CD4-positive, alpha-beta T cell treated with Interleukin-6 for 4 hours (primary cell): ENCODE measurements around the gene CDC27.
A peak's percentile ranks its signal among the peaks of the same experiment; 100 is the strongest.
"Not testable (repeated sequence)": the region's sequence is repeated elsewhere in the genome, so short reads cannot be mapped to it uniquely, and the experiment has no call there.

Experiments used
- DNase-seq: peaks from one replicate; pipeline ENCODE4 v3.0.0-alpha.2; 2020; ENCODE audit warnings: mixed read lengths

Gene CDC27

DNA sequence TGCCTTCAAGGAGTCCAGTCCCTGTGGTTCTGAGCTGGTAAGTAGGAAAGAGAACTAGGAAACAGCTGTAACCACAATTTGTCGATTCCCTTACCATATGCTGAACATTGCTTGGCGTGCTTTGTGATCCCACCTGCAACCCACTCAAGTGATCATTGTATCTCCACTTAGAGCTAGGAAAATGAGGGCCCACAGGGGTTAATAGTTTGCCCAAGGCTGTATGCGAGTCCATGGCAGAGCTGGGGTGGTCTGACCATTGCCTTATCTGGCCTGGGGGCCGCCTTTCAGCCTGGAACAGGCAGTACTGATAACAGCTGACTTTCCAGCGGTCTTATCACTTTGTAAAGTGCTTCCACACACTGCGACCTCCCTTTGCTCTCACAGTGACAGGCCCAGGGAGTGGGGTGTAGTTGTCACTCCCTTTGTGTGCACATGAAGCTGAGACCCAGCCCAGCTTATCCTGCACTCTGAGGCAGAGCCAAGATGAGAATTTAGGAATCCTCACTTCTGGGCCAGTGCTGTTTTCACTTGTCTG lies 29.9 kb upstream of the CDC27 start:
- no peak for DNase-seq

DNA sequence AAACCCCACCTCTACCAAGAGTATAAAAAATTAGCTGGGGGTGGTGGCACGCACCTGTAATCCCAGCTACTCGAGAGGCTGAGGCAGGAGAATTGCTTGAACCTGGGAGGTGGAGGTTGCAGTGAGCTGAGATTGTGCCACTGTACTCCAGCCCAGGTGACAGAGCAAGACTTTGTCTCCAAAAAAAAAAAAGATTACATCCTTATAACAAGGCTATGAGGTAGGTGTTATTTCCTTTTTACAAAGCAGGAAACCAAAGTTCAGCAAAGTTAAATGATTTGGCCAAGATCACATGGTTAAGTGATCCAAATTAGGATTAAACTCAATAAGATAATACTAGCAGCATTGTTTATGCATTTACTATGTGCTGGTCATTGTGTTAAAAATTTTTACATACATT lies 28.2 kb upstream of the CDC27 start:
- DNase-seq = not testable (repeated sequence)

DNA sequence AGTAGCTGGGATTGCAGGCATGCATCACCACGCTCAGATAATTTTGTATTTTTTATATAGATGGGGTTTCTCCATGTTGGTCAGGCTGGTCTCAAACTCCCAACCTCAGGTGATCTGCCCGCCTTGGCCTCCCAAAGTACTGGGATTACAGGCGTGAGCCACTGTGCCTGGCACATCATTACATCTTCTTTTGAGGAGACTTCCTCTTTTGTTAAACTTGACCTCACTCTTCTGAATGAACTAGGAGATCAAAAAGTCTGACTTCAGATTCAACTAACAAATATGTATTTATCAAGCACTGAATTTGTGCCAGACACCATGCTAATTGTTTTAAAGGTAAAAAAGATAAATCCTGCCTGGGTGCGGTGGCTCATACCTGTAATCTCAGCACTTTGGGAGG lies 27.7 kb upstream of the CDC27 start:
- not testable (repeated sequence) for DNase-seq

DNA sequence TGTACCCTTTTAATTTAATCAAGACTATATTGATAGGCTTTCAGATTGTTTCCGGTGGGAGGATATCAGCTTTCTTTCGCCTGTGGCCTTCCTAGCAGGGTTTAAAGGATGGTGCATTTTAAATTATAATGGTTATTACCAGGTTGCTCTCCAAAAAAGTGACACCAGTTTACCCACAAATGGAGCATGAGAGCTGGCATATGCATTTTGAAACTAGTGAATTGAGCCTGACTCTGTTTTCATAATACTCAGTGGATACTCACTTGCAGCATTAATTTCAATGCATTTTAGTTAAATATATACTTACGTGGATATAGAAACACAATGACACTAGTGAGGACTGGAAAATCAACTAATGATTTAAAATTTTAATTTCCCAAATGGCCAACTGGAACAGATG lies 25.8 kb upstream of the CDC27 start:
- DNase-seq = no peak

DNA sequence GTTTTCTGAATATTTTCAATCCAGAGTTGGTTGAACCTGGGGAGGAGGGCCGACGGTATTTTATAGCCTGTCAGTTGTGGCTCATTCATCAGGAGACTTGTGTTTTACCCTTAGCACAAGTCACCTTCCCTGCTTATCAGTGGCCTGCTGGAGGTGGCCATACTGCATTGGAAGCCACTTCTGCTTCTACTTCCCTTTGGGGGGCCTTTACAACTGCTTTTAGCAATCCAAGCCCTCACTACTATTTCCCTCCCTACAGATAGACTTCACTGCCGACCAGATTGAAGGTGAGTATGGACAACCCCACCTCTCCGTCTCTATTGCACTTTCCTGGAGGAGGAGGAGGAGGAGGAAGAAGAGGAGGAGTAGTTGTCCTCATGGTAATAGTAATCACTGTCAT lies 24.4 kb upstream of the CDC27 start:
- no peak for DNase-seq

DNA sequence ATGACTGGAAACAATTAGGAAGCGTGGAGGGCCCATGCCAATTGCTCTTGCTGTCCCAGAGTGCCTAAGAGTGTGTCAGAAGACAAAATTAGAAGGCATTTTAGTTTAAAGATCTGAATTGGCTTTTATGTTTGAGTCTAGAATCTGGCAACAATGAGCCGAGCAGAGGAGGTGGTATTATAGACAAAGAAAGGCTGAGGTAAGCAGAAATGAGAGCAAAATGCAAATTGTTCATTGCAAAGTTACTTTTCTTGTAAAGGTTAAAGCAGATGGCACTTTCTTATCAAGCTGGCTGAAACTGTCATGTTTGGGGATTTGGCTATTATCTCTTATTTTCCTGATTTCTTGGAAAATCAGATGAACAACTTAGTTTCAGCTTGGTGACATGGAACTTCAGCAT lies 23.4 kb upstream of the CDC27 start:
- no peak for DNase-seq

DNA sequence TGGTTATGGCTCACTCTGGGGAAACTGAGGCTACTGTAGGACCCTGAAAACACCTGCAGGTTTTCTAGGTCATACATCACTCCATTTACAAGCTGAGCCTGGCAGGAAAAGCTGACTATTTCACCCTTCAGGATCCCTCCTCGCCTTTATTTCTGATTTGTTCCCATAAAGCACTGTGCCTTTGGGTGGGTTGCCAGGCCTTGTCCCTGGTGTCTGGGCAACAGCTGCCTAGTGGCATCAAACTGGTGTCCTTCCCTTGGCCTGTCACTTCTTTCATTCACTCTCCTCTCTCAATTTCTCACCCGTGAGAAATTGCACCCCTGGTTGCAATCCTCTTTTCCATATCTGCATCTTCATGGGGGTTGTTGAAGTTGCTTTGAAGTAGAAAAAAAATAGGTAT lies 21.7 kb upstream of the CDC27 start:
- no peak for DNase-seq

DNA sequence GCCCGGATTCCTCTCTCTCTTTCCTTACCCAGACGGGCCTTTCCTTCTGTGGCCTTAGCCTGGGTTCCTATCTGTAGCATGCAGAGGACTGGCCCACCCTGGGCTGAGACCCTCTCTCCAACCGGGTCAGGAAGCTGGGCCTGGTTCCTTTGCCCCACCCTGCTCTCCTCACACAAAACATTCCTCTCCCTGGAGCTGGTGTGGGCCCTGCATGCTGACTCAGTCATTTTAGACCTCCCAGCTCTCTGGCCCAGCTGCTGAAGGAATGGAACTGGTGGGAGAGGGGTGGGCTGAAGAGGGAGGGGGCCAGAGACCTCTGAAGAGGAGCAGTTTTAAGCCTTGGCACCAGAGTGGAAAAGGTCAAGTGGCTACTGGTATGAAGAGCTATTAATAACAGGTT lies 21.0 kb upstream of the CDC27 start:
- no peak for DNase-seq

DNA sequence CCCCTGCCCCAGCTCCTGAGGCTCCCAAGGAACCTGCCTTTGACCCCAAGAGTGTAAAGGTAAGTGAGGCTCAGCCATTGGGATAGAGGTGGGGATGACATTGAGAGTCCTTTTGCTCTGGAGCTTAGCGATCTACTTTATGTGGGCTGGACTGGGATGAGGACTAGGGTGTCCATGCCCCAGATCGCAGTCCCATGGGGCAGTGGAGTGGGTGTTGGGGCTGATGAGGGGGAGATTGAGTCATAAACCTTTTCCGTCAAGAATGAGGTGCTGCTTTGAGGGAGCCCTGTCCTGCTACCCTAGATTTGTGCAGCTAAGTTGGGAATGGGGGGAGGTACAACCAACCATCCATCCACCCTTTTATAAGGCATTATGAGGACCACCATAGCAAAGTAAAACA lies 20.4 kb upstream of the CDC27 start:
- DNase-seq = no peak

DNA sequence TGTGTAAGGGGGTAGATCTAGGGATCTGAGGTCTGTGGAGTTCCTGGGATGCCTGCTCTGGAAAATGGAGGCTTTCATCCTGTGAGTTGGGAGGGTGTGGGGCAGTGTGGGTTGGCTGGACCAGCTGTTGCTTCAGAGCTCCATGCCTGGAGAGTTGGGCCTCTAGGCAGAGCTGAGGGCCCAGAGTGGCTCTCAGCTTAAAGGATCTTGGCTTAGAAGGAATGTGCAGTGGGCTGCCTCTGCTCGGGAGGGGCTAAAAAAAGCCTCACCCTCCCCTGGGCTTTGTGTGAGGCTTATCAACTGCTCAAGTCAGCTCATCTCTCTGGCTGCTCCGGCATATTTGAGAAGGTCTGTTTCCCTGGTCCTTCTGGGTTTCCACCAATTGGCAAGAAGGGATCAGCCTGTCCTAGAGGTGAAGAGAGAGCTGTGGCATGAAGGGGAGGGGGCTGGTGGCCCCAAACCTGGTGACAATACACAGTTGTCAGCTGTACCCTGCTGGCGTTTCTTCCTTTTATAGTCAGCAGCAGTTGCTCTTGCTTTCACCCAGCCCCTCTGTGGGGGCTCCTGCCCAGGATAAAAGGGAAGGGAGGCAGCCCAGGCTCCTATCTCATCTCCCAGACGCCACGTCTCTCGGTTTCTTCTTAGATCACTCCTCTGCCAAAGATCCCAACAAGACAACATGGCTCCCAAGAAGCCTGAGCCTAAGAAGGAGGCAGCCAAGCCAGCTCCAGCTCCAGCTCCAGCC lies 19.8 kb upstream of the CDC27 start, which contains the start of gene MYL4:
TSS of gene MYL4 (plus strand) at position 605 of the 745 bp plus-strand sequence. CDS start at position 680, 75 bp downstream.
- DNase-seq = no peak

DNA sequence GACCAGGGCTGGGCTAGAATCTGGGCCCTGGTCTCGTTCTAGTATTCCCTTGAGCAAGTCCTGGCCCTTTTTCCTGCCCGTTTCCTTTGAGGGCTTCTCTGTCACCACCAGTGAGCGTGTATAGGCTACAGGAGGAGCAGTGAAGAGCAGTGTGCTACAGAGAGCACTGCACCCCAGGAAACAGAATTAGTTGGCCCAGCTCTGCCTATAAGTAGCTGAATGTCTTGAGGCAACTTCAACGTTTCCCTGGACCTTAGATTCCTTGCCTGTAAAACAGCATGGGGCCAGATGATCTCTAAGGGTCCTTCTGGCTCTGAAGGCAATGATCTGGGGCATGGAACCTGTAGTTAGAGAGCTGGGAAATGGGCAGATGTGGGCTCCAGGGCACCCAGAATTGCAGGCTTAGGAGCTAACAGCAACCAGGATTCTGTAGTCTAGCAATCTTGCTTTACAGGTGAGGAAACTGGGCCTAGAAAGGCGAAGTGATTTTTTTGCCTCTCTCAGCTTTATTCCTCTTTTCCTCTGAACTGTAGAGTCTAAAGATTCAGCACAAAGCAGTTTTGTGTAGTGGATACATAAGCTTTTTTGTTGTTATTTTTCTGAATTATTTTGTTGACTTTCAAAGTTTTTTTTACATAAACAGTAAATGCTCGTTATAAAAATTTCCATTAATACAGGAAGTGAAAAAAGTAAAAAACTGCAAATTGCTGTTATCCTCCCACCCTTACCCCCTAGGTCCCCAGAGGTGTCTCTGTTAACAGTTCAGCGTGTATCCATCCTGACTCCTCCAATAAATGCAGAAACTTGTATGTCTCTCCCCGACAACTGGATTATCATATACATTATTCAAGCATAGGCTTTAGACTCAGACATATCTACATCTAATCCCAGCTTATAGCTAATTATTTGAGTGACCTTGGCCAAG lies 18.3 kb upstream of the CDC27 start:
- no peak for DNase-seq

DNA sequence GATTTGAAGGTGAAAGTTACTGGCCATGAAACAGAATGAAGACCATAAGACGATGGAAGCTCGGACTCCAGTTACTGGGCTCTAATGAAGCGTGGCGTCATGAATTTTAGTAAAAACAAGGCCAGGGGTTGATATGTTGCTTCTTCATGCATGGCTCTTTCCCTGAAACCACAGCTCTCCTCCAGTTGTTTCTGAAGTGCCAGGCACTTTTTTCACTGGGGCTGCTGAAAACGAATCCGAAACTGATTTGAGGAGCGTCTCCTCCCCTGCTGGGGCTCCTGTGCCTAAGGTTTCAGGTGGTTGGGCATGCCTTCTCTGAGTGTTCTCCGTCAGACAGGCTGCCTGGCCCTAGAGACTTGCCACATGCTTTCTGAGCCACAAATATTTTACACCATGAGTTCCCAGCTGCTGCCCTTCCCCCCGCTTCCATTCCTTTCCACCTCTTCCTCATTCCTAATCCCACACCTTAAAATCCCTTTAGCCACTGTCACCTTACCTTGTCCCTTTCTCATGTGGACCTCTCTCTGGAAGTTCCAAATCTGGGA lies 16.4 kb upstream of the CDC27 start:
- DNase-seq = peak; percentile 78

DNA sequence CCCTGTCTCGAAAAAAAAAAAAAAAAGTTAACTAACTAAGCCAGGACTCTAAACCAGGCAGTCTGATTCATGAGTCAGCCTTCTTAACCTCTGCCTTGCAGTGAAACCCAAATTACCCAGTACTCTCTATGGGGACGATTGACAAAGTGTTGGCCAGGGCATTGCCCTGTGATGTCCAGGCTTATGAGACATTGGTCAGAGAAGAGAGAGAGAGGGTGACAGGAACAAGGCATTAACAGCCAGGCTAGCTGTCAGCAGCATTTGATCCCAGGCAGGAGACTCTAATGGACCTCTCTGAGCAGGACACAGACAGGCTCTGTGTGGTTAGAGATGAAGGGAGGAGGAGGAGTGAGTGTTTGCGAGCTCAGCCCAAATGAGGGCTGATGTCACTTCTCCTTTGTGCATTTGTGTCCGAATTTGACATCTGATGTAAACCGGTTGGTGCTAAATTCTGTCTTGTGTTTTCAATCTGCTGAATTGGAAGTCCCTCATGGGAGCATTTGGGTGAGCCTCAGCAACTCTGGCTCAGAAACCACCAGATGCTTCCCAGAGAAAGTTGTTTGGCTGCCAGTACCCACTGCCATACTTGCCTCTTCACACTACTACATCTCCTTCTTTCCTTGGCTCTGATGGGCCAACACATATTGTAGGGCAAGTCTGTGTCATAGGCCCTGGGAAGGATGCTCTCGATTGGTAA lies 15.8 kb upstream of the CDC27 start:
- DNase-seq = peak; percentile 55

DNA sequence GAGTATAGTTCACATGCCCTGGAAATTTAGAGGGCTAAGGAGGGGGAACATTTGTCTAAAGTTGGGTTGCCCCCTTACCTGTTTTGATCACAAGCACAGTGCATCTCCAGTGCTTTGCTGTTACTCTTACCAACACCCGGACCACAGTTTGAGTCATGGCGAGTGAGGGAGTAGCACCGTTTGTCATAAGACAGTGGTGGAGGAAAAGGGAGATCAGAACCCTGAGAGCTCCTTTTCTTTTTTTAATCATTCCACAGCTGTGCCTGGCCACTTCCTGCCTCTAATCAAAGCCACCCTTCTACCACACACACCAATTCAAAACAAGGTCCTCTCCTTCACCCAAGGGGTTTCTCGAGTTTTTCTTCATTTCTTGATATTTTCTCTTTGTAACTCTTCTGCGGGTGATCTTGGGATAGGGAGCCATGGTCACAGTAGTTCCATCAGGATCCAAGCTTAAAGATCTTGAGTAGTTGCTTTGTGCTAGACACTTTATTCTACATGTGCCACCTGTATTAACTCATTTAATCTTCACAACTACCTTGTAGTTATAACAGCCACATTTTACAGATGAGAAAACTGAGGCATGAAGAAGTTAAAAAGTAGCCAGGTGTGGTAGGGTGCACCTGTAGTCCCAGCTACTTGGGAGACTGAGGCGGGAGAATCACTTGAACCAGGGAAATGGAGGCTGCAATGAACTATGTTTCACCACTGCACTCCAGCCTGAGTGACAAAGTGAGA lies 15.1 kb upstream of the CDC27 start:
- DNase-seq = peak; percentile 71

DNA sequence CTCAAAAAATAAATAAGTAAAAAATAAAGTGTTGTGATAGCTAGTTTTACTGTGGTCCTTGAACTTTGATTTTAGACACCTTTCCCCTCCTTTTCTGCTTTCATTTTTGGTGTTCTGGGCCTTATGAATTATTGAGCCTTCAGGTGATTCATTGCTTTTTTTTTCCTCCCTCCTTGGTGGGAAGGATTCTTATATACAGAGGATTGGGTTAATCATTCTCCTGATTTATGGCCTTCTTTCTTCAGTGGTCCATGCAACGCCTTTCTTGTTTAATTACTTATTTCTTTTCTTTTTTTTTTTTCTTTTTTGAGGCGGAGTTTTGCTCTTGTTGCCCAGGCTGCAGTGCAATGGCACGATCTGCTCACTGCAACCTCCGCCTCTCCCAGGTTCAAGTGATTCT lies 12.1 kb upstream of the CDC27 start:
- no peak for DNase-seq

DNA sequence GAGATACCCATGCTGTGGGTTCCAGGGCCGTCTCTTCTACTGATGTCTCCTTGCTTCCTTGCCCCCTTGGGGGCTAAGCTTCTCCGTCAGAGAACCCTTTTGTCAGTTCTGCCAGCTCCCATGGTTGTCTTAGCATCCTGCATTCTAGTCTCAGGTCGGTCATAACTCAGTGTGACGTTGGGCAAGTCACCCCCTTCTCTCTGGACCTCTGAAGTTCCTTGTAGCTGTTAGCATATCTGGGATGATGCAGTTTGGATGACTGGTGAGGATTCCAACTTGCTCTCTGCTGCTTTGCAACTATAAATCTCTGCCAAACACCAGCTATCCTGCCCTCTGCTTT lies 11.2 kb upstream of the CDC27 start:
- DNase-seq = no peak

DNA sequence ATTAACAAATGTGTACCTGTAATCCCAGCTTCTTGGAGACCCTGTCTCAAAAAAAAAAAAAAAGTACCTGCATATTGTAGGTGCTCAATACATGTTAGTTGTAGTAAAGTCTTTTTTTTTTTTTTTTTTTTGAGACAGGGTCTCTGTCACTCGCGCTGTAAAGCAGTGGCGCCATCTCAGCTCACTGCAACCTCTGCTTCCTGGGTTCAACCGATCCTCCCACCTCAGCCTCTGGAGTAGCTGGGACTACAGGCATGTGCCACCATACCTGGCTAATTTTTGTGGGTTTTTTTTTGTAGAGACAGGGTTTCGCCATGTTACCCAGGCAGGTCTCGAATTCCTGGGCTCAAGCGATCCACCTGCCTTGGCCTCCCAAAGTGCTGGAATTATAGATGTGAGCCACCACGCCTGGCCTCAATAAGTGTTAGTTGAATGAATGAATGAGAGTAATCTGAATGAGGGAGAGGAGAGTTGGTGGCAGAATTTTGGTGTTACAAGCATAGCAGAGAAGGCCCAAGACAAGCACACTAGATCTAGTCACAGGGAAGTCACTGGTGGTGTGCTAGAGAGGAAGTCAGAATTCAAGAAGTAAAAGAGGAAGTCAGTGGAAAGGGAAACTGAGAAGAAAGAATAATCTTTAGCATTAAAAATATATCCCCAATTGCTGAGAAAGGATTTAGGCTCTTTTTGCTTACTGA lies 10.7 kb upstream of the CDC27 start:
- DNase-seq = no peak

DNA sequence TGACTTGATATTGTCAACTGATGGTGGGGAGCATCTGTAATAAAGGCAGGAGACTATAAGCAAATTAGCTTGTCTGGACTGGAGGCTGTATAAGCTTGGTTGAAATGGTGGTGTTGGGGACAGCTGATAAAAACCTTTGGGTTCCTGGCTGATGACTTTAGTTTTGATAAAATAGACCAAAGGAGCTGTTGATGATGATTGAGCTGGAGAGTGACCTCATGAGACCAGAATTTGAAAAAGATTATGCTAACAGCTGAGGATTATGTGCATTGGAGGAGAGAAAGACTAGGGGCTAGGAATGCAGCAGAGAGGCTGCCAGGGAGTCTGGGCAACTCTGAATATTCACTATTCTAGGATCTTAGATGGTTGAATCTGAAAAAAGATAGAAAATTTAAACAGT lies 8.7 kb upstream of the CDC27 start:
- DNase-seq = no peak

DNA sequence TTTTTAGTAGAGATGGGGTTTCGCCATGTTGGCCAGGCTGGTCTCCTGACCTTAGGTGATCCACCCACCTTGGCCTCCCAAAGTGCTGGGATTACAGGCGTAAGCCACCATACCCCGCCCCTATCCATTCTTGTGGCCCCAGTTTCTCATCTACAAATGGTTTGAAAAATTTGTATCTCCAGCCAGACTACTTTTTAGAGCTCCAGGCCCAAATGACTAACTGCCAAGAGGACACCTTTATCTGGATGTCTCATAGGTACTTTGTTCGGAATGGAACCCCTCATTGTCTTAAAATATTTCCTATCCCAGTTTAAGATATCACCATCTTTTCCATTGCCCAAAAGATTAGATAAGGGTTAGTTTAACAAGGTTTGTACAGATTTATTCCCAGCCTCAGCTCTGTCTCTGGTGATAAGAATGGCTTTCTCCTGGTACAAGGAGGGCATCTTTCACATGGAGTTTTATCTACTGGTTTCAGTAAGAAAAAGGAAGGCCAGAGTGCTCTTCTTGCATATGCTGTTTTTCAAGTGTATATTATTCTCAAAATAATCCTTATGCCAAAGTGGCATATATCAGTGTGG lies 4.9 kb upstream of the CDC27 start:
- DNase-seq = no peak

DNA sequence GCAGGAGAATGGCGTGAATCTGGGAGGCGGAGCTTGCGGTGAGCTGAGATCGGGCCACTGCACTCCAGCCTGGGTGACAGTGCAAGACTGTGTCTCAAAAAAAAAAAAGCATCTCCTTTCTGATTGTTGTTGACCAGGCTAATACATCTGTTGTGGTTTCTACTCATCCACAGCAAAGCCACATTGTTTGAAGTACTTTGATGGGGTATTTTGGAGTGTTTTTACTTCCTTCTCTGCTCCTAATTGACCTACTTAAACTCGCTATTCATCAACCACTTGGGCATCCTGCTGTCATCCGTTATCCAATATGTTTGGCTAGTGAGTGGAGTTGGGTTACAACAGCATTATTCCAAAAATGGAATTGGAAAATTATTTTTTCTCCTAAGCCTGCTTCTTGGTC lies 3.5 kb upstream of the CDC27 start:
- DNase-seq = no peak

DNA sequence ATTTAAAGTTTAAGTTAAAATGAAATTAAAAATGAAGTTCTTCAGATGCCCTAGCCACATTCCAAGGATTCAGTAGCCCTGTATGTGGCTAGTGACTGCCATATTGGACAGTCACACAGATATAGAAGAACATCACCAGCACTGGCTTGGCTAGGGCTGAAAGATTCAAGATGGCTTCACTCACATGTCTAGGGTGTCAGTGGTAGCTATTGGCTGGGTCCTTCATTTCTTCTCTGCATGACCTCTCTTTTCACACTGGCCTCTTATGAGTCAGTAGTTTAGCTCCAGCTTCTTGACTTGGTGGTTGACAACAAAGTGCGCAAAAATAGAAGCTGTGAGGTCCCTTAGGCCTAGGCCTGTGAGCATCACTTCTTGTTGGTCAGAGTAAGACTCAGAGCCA lies 1.7 kb upstream of the CDC27 start:
- DNase-seq = no peak
